ENCODE data around the gene GDF3.
"Not testable (repeated sequence)": the region's sequence is repeated elsewhere in the genome, so short reads cannot be mapped to it uniquely, and the experiment has no call there.

Gene GDF3

DNA sequence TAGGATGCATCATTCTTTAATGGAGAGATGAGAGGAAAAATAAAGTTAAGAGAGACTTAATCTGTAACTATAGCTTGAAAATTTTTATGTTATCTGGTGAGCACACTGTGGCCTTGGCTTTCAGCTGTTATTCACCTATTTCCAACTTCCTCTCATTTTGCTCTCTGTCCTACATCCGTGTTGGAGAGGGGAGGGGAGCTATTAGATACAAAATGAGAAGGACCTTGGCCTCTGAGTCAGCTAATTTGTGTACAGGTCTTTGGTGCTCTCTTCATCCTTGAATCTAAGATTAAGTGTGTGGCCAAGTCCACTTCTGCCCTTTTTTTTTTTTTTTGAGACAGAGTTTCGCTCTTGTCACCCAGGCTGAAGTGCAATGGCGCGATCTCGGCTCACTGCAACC is 29.0 kb downstream of the GDF3 start:
- no peak for DNase-seq

DNA sequence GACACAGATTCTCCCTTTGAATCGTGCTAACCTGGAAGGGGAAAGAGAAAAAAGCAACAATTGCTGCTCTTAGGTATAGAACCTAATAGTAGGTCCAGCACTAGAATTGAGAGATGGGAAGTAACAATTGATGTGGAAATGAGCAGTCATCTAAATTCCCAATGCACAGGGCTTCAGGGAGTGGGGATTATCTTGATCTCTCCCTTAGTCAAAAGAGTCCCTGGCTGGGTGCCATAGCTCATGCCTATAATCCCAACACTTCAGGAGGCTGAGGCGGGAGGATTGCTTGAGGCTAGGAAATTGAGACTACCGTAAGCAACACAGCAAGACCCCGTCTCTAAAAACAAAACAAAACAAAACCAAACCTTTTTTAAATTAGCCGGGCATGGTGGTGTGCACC is 33.8 kb downstream of the GDF3 start:
- no peak for DNase-seq

DNA sequence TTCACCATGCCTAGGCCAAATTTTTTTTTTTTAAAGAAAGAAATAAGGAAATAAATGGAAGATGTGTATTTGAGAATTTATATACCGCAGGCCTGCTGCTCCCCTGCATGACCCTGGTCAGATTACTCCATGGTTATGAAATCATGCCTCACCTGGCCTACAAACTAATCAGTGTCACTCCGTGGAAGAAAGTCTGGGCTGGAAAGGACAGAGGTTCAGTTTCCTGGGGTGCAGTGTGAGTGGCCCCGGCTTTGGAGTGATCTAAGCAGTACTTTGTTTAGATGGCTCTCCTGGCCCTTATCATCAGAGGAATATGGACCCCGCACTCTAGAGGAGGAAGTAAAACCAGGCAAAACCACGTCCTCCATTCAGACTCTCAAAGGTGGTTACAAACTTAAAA is 39.5 kb downstream of the GDF3 start:
- no peak for DNase-seq

DNA sequence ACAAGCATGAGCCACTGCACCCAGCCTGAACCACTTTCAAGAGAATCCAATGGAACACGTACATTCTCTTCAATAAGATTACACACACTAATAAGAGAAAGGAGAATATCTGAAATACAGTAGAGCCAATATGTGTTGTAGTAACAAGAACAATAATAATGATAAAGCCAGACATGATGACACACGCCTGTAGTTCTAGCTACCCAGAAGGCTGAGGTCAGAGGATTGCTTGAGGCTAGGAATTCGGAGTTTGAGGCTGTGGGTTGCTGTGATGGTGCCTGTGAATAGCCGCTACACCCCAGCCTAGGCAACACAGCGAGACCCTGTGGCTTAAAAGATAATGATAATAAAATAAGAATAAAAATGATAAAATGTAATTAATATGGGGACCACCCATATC is 45.5 kb downstream of the GDF3 start:
- no peak for DNase-seq

DNA sequence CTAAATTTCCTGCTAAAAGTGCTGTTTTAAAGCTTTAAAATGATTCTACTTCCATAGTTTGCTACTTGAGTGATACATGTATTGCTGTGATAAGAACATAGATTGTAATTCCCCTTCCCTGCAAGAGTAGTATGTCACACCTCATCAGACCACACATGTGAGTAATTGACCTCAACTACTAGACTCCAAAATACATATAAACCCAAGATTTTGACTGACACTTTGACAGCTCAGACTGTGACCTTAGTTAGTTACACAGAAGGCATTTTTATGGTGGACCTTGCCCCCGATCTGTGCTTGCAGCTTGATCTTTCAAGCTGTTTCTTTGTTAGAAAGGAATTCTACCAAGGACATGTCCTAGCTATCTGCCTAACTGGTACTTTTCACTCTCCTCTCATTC is 48.5 kb downstream of the GDF3 start:
- no peak for DNase-seq

DNA sequence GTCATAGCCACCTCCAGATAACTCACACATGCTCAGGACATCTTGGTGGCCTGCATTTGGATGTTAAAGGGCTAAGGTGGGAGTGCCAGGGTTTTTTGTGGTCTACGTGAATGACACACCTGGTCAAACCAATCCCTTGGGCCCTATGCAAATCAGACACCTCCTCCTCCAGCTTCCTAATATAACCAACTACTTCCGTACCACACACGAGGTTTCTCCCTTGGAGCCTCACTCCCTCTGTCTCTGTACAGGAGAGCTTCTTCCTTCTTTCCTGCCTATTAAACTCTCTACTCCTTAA is 49.4 kb downstream of the GDF3 start:
- DNase-seq = no peak

DNA sequence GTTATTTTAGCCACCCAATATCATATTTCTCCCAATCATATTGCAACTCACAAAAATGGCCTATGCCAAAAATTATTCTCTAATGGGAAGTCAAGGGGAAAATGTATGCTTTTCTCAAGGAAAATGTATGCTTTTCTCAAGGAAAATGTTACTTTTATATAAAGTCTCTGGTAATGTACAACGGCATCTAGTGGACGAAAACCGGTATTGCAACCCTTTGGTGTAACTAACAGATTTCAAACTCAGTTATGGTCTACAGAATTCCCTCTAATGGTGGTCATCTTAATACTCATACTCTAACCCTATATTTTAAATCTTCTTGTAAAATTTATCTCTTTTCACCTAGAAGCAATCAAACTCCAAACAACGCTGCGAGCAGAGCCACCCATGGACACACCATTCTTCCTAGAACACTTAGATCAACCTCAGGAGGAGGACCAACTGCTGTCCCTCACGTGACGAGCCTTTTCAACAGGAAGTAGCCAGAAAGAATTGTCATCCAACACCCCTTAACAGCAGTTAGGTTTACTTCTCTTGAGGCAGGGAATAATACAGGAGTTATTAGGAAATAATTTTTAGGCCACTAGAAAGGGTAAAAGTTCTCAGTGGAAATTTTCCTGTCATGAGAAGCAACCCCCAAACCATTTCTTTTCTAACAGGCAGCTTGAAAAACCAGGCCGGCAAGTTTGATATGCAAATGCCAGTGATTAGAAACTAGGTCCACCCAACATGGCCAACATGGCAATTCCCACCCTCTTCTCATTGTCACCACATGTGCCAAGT is 50.0 kb downstream of the GDF3 start:
- no peak for DNase-seq

DNA sequence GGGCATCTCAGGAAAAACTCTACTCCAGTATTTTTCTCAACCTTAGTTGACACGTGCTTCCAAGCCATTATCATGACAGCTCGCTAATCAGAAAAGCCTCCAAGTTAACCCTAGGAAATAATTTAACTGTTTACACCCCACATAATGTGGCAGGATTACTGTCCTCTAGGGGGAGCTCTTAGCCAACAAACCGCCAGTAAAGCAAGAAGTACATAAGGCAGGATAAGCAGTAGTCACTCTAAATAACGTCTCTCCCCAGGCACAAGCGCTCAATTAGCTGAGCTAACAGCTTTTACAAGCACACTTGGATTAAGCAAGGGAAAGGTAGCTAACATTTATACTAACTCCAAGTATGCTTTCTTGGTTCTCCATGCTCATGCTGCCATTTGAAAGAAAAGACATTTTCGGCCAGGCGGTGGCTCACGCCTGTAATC is 52.7 kb downstream of the GDF3 start:
- no peak for DNase-seq

DNA sequence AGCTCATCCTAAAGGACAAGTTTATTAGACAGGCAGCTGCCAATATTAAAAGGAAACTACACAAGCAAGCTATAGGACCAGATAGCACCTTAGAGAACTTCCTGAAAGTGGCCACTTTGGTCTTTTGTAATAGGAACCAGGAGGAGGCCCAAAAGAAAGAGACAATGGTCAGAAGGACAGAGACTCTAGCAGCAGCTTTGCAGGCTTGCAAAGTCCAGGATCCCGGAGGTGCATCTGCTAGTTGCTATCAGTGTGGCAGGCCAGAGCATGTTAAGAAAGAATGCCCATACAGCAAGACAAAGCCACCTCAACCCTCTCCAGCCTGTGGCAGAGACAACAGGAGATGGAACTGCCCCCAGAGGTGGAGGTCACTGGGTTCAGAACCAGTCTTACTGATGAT is 53.3 kb downstream of the GDF3 start:
- DNase-seq = no peak

DNA sequence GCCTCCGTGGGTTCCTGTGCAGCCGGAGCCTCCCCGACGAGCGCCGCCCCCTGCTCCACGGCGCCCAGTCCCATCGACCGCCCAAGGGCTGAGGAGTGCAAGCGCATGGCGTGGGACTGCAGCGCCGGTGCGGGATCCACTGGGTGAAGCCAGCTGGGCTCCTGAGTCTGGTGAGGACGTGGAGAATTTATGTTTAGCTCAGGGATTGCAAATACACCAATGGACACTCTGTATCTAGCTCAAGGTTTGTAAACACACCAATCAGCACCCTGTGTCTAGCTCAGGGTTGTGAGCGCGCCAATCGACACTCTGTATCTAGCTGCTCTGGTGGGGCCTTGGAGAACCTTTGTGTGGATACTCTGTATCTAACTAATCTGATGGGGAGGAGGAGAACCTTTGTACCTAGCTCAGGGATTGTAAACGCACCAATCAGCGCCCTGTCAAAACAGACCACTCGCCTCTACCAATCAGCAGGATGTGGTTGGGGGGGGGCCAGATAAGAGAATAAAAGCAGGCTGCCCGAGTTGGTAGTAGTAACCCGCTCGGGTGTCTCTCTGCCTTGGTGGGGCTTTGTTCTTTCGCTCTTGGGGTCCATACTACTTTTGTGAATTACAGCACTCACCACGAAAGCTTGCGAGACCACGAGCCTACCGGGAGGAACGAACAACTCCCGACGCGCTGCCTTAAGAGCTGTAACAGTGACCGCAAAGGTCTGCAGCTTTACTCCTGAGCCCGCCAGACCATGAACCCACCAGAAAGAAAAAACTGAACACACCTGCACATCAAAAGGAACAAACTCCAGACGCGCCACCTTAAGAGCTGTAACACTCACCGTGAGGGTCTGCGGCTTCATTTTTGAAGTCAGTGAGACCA is 55.2 kb downstream of the GDF3 start:
- DNase-seq = not testable (repeated sequence)

Measured in NCI-H2081 treated with DMSO at 0.1 percent for 48 hours (cell line).